H9 (cell line): ENCODE measurements around the gene FCN2. TPM values are rescaled to one million over a fixed set of nuclear protein-coding genes. Genes with fewer than 3 reads are reported as not detected.

Experiments
- DNase-seq: peaks from one replicate; pipeline ENCODE4 v3.0.0-alpha.2; 2017
- H2AFZ ChIP-seq: one replicate; pipeline ENCODE4 v1.6.1; 2013; ENCODE audit warnings: mild to moderate bottlenecking, low read length, control low read depth, moderate library complexity
- H2AK5ac ChIP-seq: 2 replicates; pipeline ENCODE4 v1.6.1; 2013; ENCODE audit warnings: low read length, control low read depth, mixed read lengths; ENCODE audit not compliant: insufficient read length
- H2BK120ac ChIP-seq: one replicate; pipeline ENCODE4 v1.6.1; 2013; ENCODE audit warnings: low read depth, mild to moderate bottlenecking, low read length, control low read depth, inconsistent platforms; ENCODE audit not compliant: poor library complexity, severe bottlenecking
- H2BK12ac ChIP-seq: 2 replicates; pipeline ENCODE4 v1.6.1; 2013; ENCODE audit warnings: low read length, control low read depth, mixed read lengths, low read depth; ENCODE audit not compliant: insufficient read length
- H2BK15ac ChIP-seq: 2 replicates; pipeline ENCODE4 v1.6.1; 2013; ENCODE audit warnings: low read depth, low read length, control low read depth
- H2BK20ac ChIP-seq: one replicate; pipeline ENCODE4 v1.6.1; 2013; ENCODE audit warnings: low read depth, mild to moderate bottlenecking, low read length, control low read depth, inconsistent platforms; ENCODE audit not compliant: poor library complexity, severe bottlenecking
- H2BK5ac ChIP-seq: 2 replicates; pipeline ENCODE4 v1.6.1; 2013; ENCODE audit warnings: low read length, control low read depth, mixed read lengths; ENCODE audit not compliant: insufficient read length
- H3K14ac ChIP-seq: 2 replicates; pipeline ENCODE4 v1.6.1; 2013; ENCODE audit warnings: low read length, control low read depth; ENCODE audit not compliant: insufficient read depth
- H3K18ac ChIP-seq: 2 replicates; pipeline ENCODE4 v1.6.1; 2013; ENCODE audit warnings: low read depth, mild to moderate bottlenecking, mixed read lengths, low read length, control low read depth; ENCODE audit not compliant: insufficient read length
- H3K23ac ChIP-seq: 2 replicates; pipeline ENCODE4 v1.6.1; 2013; ENCODE audit warnings: low read length, control low read depth, mixed read lengths, low read depth; ENCODE audit not compliant: insufficient read length
- H3K23me2 ChIP-seq: 2 replicates; pipeline ENCODE4 v1.6.1; 2013; ENCODE audit warnings: low read depth, mild to moderate bottlenecking, mixed read lengths, low read length, control low read depth; ENCODE audit not compliant: insufficient read length, poor library complexity, severe bottlenecking
- H3K27ac ChIP-seq: 2 replicates; pipeline ENCODE4 v1.5.1; 2013; ENCODE audit warnings: low read length, control low read depth, mixed read lengths, low read depth; ENCODE audit not compliant: insufficient read length
- H3K27me3 ChIP-seq: 2 replicates; pipeline ENCODE4 v1.6.1; 2013; ENCODE audit warnings: low read length, control low read depth, inconsistent platforms; ENCODE audit not compliant: insufficient read depth
- H3K4ac ChIP-seq: 2 replicates; pipeline ENCODE4 v1.6.1; 2013; ENCODE audit warnings: low read depth, mild to moderate bottlenecking, control low read depth, inconsistent platforms, low read length, moderate library complexity
- H3K4me1 ChIP-seq: 2 replicates; pipeline ENCODE4 v1.6.1; 2013; ENCODE audit warnings: low read length, control low read depth, inconsistent platforms; ENCODE audit not compliant: insufficient read depth
- H3K4me2 ChIP-seq: 2 replicates; pipeline ENCODE4 v1.6.1; 2013; ENCODE audit warnings: low read length, control low read depth, mixed read lengths; ENCODE audit not compliant: insufficient read length, insufficient read depth
- H3K56ac ChIP-seq: 2 replicates; pipeline ENCODE4 v1.6.1; 2013; ENCODE audit warnings: low read depth, mild to moderate bottlenecking, mixed read lengths, low read length, control low read depth; ENCODE audit not compliant: insufficient read length
- H3K79me1 ChIP-seq: 2 replicates; pipeline ENCODE4 v1.6.1; 2013; ENCODE audit warnings: low read depth, mild to moderate bottlenecking, moderate library complexity, low read length, control low read depth, inconsistent platforms; ENCODE audit not compliant: insufficient read depth, poor library complexity, severe bottlenecking
- H3K79me2 ChIP-seq: 2 replicates; pipeline ENCODE4 v1.6.1; 2013; ENCODE audit warnings: low read length, control low read depth, inconsistent platforms; ENCODE audit not compliant: insufficient read depth
- H3K9ac ChIP-seq: 2 replicates; pipeline ENCODE4 v1.6.1; 2013; ENCODE audit warnings: low read length, control low read depth, mixed read lengths; ENCODE audit not compliant: insufficient read length; ENCODE audit errors: extremely low read depth
- H3K9me3 ChIP-seq: one replicate; pipeline ENCODE4 v1.6.1; 2013; ENCODE audit warnings: low read depth, low read length, inconsistent platforms; ENCODE audit not compliant: control insufficient read depth
- H3T11ph ChIP-seq: one replicate; pipeline ENCODE4 v1.6.1; 2013; ENCODE audit warnings: mild to moderate bottlenecking, low read length, control low read depth, inconsistent platforms
- H4K20me1 ChIP-seq: one replicate; pipeline ENCODE4 v1.6.1; 2013; ENCODE audit not compliant: control insufficient read depth, insufficient read length, insufficient read depth
- H4K5ac ChIP-seq: 2 replicates; pipeline ENCODE4 v1.6.1; 2013; ENCODE audit warnings: low read depth, mild to moderate bottlenecking, mixed read lengths, low read length, control low read depth; ENCODE audit not compliant: insufficient read length
- H4K8ac ChIP-seq: replicated peaks from 2 replicates; pipeline ENCODE4 v1.6.1; 2013; ENCODE audit warnings: low read length, control low read depth, mixed read lengths, low read depth; ENCODE audit not compliant: insufficient read length
- H4K91ac ChIP-seq: 2 replicates; pipeline ENCODE4 v1.6.1; 2013; ENCODE audit warnings: low read depth, mild to moderate bottlenecking, moderate library complexity, mixed read lengths, low read length, control low read depth; ENCODE audit not compliant: insufficient read length
- H3K27ac Mint-ChIP-seq, 3 experiments: 2 replicates in 2 of 3; 3 replicates in 1 of 3; pipeline ENCODE4 v1.8.0; 2020 to 2021; ENCODE audit warnings: mixed read lengths in 3 of 3, mild to moderate bottlenecking in 1 of 3, moderate library complexity in 1 of 3
- H3K27me3 Mint-ChIP-seq: 2 replicates; pipeline ENCODE4 v1.8.0; 2021; ENCODE audit warnings: low read depth, mild to moderate bottlenecking, moderate library complexity, mixed read lengths
- H3K36me3 Mint-ChIP-seq, 3 experiments: 2 replicates in 2 of 3; 3 replicates in 1 of 3; pipeline ENCODE4 v1.8.0; 2020 to 2021; ENCODE audit warnings: low read depth in 3 of 3, mixed read lengths in 3 of 3; ENCODE audit not compliant: insufficient read depth in 1 of 3
- H3K4me1 Mint-ChIP-seq, 2 experiments: 2 replicates each; pipeline ENCODE4 v1.8.0; 2020; ENCODE audit warnings: mixed read lengths in 2 of 2
- H3K4me3 Mint-ChIP-seq, 2 experiments: 2 replicates in 1 of 2; 3 replicates in 1 of 2; pipeline ENCODE4 v1.8.0; 2020 to 2021; ENCODE audit warnings: mild to moderate bottlenecking in 2 of 2, mixed read lengths in 2 of 2, moderate library complexity in 1 of 2
- H3K9me3 Mint-ChIP-seq, 2 experiments: 2 replicates in 1 of 2; 3 replicates in 1 of 2; pipeline ENCODE4 v1.8.0; 2020; ENCODE audit warnings: mild to moderate bottlenecking in 2 of 2, mixed read lengths in 2 of 2, moderate library complexity in 1 of 2
- CTCF ChIP-seq: fragments of 200-600 bp; sonication (generic); conservative IDR thresholded peaks from 3 replicates; pipeline ENCODE4 v1.8.0; 2021; ENCODE audit warnings: antibody characterized with exemption, mild to moderate bottlenecking
- WGBS: extraction: QIAGEN DNeasy Blood & Tissue Kit; methylation state at CpG from one replicate; pipeline ENCODE4 v1.1.7; 2013; ENCODE audit warnings: missing lambda C conversion rate, low lambda C conversion rate, mixed read lengths; ENCODE audit not compliant: insufficient read length; ENCODE audit errors: extremely low coverage; 5-methylcytosine and 5-hydroxymethylcytosine counted together
- total RNA-seq: library from RNA; stranded (reverse); gene quantifications from 2 replicates; pipeline ENCODE4 v1.2.1, GENCODE V29; 2021

FCN2 gene
- total RNA-seq, 1 experiment from 2014 or later, result not detected

- no peaks in the 10 kb centered on the region for H3K23me2 ChIP-seq
- Mint-ChIP-seq H3K36me3 (peaks cover 2 to 5% (median 3%) of the 10 kb centered on the region in 3 experiments; a peak in 4 of 7 replicates), H3K9me3 (peaks cover 3 to 7% of the 10 kb centered on the region in 2 experiments; a peak in 4 of 5 replicates), H3K4me1 (no peaks in the 10 kb centered on the region), H3K27ac (no peak overlapping the region), H3K4me3 (no peak overlapping the region), H3K27me3 (peaks cover 1% of the 10 kb centered on the region; the same call in 1 of the 2 replicates)
- no peaks in the 10 kb centered on the region for H3K9me3 ChIP-seq
- no peak overlapping the region for H2BK120ac ChIP-seq
- H3T11ph ChIP-seq, result no peak overlapping the region
- no peak overlapping the region for H2BK15ac ChIP-seq
- H2BK5ac ChIP-seq, result no peak overlapping the region
- WGBS, result no CpG with 5 or more reads among the region's 13 CpGs
- no peaks in the 10 kb centered on the region for H3K79me2 ChIP-seq
- H3K4me1 ChIP-seq, result no peaks in the 10 kb centered on the region
- H3K14ac ChIP-seq, result no peak overlapping the region
- H4K20me1 ChIP-seq, result no peaks in the 10 kb centered on the region
- no peak overlapping the region for H3K27ac ChIP-seq
- H3K56ac ChIP-seq, result no peak overlapping the region
- H2BK12ac ChIP-seq, result no peak overlapping the region
- no peak overlapping the region for H2BK20ac ChIP-seq
- H3K79me1 ChIP-seq, result no peaks in the 10 kb centered on the region
- peak; percentile 18 for DNase-seq
- H4K5ac ChIP-seq, result no peak overlapping the region
- no peak overlapping the region for H3K18ac ChIP-seq
- no peak for TF ChIP-seq CTCF
- H3K4ac ChIP-seq, result no peak overlapping the region
- no peak overlapping the region for H3K9ac ChIP-seq
- H4K8ac ChIP-seq, result no peak overlapping the region
- no peak overlapping the region for H3K4me2 ChIP-seq
- H2AK5ac ChIP-seq, result no peak overlapping the region
- H4K91ac ChIP-seq, result no peak overlapping the region
- no peak overlapping the region for H2AFZ ChIP-seq
- H3K23ac ChIP-seq, result no peak overlapping the region
- H3K27me3 ChIP-seq, result no peaks in the 10 kb centered on the region
Observed at GRCh38 chr9:134864821-134865190, 15.8 kb upstream of the FCN2 start.
